ENCODE data around the gene ASCL2. TPM values are rescaled to one million over a fixed set of nuclear protein-coding genes. Genes with fewer than 3 reads are reported as not detected.

Gene ASCL2
- total RNA-seq, 2 donors from 2014 or later, result 3.0 TPM; not detected in 1

DNA sequence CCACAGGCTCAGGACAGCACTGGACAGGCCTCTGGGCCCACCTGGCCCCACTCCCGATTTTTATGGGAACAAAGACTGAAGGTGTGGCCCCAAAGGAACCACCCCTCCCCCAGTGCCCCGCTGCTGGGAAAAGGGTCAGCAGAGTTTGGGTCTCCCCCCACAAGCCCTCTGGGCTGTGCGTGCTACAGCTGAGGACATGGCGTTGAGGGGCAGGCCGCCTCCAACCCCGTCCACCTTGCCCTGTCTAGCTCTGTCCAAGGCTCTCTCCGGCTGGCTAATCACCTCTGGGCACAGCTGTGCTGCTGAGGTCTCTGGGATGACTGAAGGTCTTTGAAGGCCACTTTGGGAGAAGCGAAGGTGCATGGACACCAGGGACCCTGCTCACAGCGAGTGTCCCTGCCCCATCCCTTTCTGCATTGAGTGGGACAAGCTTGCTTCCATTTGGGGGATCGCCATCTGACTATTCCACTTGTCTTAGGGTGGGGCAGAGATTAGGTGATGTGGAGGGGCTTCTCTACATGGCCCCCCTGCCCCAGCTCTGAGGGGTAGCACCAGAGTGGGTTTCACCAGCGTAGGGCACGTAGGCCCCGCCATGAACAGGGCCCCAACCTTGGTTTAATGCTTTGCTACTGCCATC, 6.5 kb downstream of the ASCL2 start:
- Histone ChIP-seq H3K36me3 (replicated peaks in 1 of 2; ENCODE audit: insufficient read depth in 1 of 2, low read depth in 2 of 2) (no peaks in the 10 kb centered on the region), H3K4me3 (no peak overlapping the region), H3K27me3 (no peaks in the 10 kb centered on the region), H3K4me1 (peaks cover 6% of the 10 kb centered on the region), H3K27ac (no peak overlapping the region), H3K9me3 (no peaks in the 10 kb centered on the region)
- no peak for ATAC-seq
- WGBS, 2 donors, result 87 to 96% methylated on average over 12 of the region's 13 CpGs
- no peak for TF ChIP-seq CTCF (IDR thresholded peaks at IDR 0.05)
- no peak for TF ChIP-seq POLR2A (IDR thresholded peaks at IDR 0.05)
- intact Hi-C loops (cut with DNase I), result no loop called here
- DNase-seq, result no peak

- intact Hi-C loops (cut with DNase I), result no loop called here
- no peaks in the 10 kb centered on the region for H3K4me1 ChIP-seq
- 71 to 88% methylated on average over 3 to 10 of the region's 10 CpGs for WGBS, 2 donors
- no peak for DNase-seq
- H3K4me3 ChIP-seq, result no peak overlapping the region
- no peaks in the 10 kb centered on the region for H3K27me3 ChIP-seq
- peak overlapping the region in 1 of 4 donors; percentile 15 for H3K27ac ChIP-seq
- H3K9me3 ChIP-seq, result no peaks in the 10 kb centered on the region
- ATAC-seq, result no peak
- TF ChIP-seq POLR2A (IDR thresholded peaks at IDR 0.05) (no peak), CTCF (IDR thresholded peaks at IDR 0.05) (no peak)
- no peaks in the 10 kb centered on the region for H3K36me3 ChIP-seq (replicated peaks in 1 of 2; ENCODE audit: insufficient read depth in 1 of 2, low read depth in 2 of 2)
Measured at GRCh38 chr11:2263071-2263565, 7.3 kb downstream of the ASCL2 start.

GRCh38 chr11:2262301-2263070, 7.9 kb downstream of the ASCL2 start:
- Histone ChIP-seq H3K4me3 (no peak overlapping the region), H3K27ac (peak overlapping the region in 1 of 4 donors; percentile 15), H3K4me1 (no peaks in the 10 kb centered on the region), H3K36me3 (replicated peaks in 1 of 2; ENCODE audit: insufficient read depth in 1 of 2, low read depth in 2 of 2) (no peaks in the 10 kb centered on the region), H3K9me3 (no peaks in the 10 kb centered on the region), H3K27me3 (no peaks in the 10 kb centered on the region)
- TF ChIP-seq CTCF (IDR thresholded peaks at IDR 0.05) (no peak), POLR2A (IDR thresholded peaks at IDR 0.05) (no peak)
- DNase-seq (no peak), ATAC-seq (no peak)
- intact Hi-C loops (cut with DNase I), result no loop called here
- WGBS, 2 donors, result 80 to 86% methylated on average over 16 to 18 of the region's 18 CpGs

GRCh38 chr11:2261436-2262230, 8.8 kb downstream of the ASCL2 start:
- H3K4me1 ChIP-seq, result no peaks in the 10 kb centered on the region
- 68 to 82% methylated on average over 16 to 21 of the region's 21 CpGs for WGBS, 2 donors
- DNase-seq, result peak in 1 of 4 donors; percentile 7
- H3K27me3 ChIP-seq, result no peaks in the 10 kb centered on the region
- no peak for TF ChIP-seq CTCF (IDR thresholded peaks at IDR 0.05)
- no peak for TF ChIP-seq POLR2A (IDR thresholded peaks at IDR 0.05)
- ATAC-seq, result no peak
- intact Hi-C loops (cut with DNase I), result no loop called here
- H3K9me3 ChIP-seq, result no peaks in the 10 kb centered on the region
- H3K4me3 ChIP-seq, result no peak overlapping the region
- H3K36me3 ChIP-seq (replicated peaks in 1 of 2; ENCODE audit: insufficient read depth in 1 of 2, low read depth in 2 of 2), result no peaks in the 10 kb centered on the region
- H3K27ac ChIP-seq, result no peak overlapping the region
